GM20000 (cell line): Measurements from ENCODE around the gene XYLB.

ENCODE experiments used
- DNase-seq: peaks from one replicate; pipeline ENCODE4 v3.0.0; 2012; ENCODE audit warnings: low spot score
- CTCF ChIP-seq: IDR thresholded peaks from 2 replicates; pipeline ENCODE4 v1.5.1; 2012; ENCODE audit warnings: mild to moderate bottlenecking, control low read depth; ENCODE audit errors: extremely low read depth, missing control alignments

Gene XYLB

GRCh38 chr3:38446085-38446686 is 99.6 kb downstream of the XYLB start:
- no peak for DNase-seq
- no peak for TF ChIP-seq CTCF

GRCh38 chr3:38446812-38447211 is 100.2 kb downstream of the XYLB start:
- DNase-seq, result no peak
- no peak for TF ChIP-seq CTCF

- no peak for TF ChIP-seq CTCF
- no peak for DNase-seq
Observed at GRCh38 chr3:38450853-38451252, 104.3 kb downstream of the XYLB start.

GRCh38 chr3:38453075-38453912 is 106.7 kb downstream of the XYLB start, which contains the start of gene ACVR2B:
ACVR2B (plus strand) TSS chr3:38453890; CDS start chr3:38454323, 433 bp downstream.
- DNase-seq, result peak; percentile 95
- TF ChIP-seq CTCF, result no peak

- DNase-seq, result no peak
- no peak for TF ChIP-seq CTCF
Observed at GRCh38 chr3:38453913-38454177, 107.3 kb downstream of the XYLB start.

- TF ChIP-seq CTCF, result no peak
- peak; percentile 80 for DNase-seq
Observed at GRCh38 chr3:38454178-38454883, 107.7 kb downstream of the XYLB start.

GRCh38 chr3:38454884-38455638 is 108.5 kb downstream of the XYLB start:
- DNase-seq, result peak; percentile 70
- no peak for TF ChIP-seq CTCF
